ENCODE results near the gene LASP1NB.
A peak's percentile ranks its signal among the peaks of the same experiment; 100 is the strongest.
"Not testable (repeated sequence)": the region's sequence is repeated elsewhere in the genome, so short reads cannot be mapped to it uniquely, and the experiment has no call there.

LASP1NB gene

GRCh38 chr17:38897176-38897575, 28.2 kb upstream of the LASP1NB start:
- no peak for DNase-seq (ENCODE audit: low read depth in 3 of 3)

- no peak for DNase-seq (ENCODE audit: low read depth in 3 of 3)
These were observed 27.6 kb upstream of the LASP1NB start for GRCh38 chr17:38897671-38898290.

- no peak for DNase-seq (ENCODE audit: low read depth in 3 of 3)
These were observed 27.1 kb upstream of the LASP1NB start for GRCh38 chr17:38898291-38898679.

- peak; percentile 69 to 91 (median 77) for DNase-seq (ENCODE audit: low read depth in 3 of 3)
These were observed 26.5 kb upstream of the LASP1NB start for GRCh38 chr17:38898812-38899348.

GRCh38 chr17:38899421-38899820, 26.0 kb upstream of the LASP1NB start:
- no peak for DNase-seq (ENCODE audit: low read depth in 3 of 3)

GRCh38 chr17:38900978-38901656, 24.3 kb upstream of the LASP1NB start:
- DNase-seq (ENCODE audit: low read depth in 3 of 3) = no peak

GRCh38 chr17:38903404-38903803, 22.0 kb upstream of the LASP1NB start:
- DNase-seq (ENCODE audit: low read depth in 3 of 3) = no peak

GRCh38 chr17:38904892-38905291, 20.5 kb upstream of the LASP1NB start:
- DNase-seq (ENCODE audit: low read depth in 3 of 3) = no peak

GRCh38 chr17:38905375-38905774, 20.0 kb upstream of the LASP1NB start:
- DNase-seq (ENCODE audit: low read depth in 3 of 3) = no peak

GRCh38 chr17:38906460-38907228, 18.8 kb upstream of the LASP1NB start:
- DNase-seq (ENCODE audit: low read depth in 3 of 3) = no peak

GRCh38 chr17:38907930-38908675, 17.3 kb upstream of the LASP1NB start:
- DNase-seq (ENCODE audit: low read depth in 3 of 3) = no peak

GRCh38 chr17:38908676-38909181, 16.7 kb upstream of the LASP1NB start:
- DNase-seq (ENCODE audit: low read depth in 3 of 3) = no peak

- DNase-seq (ENCODE audit: low read depth in 3 of 3) = no peak
These were observed 15.1 kb upstream of the LASP1NB start for GRCh38 chr17:38910325-38910724.

- no peak for DNase-seq (ENCODE audit: low read depth in 3 of 3)
These were observed 14.2 kb upstream of the LASP1NB start for GRCh38 chr17:38911081-38911730.

- DNase-seq (ENCODE audit: low read depth in 3 of 3) = not testable (repeated sequence)
These were observed 13.7 kb upstream of the LASP1NB start for GRCh38 chr17:38911731-38912081.

- no peak for DNase-seq (ENCODE audit: low read depth in 3 of 3)
These were observed 13.1 kb upstream of the LASP1NB start for GRCh38 chr17:38912221-38912813.

- no peak for DNase-seq (ENCODE audit: low read depth in 3 of 3)
These were observed 10.4 kb upstream of the LASP1NB start for GRCh38 chr17:38914741-38915638.

- DNase-seq (ENCODE audit: low read depth in 3 of 3) = no peak
These were observed 9.8 kb upstream of the LASP1NB start for GRCh38 chr17:38915639-38915995.

GRCh38 chr17:38916771-38917170, 8.6 kb upstream of the LASP1NB start:
- DNase-seq (ENCODE audit: low read depth in 3 of 3) = no peak

GRCh38 chr17:38917259-38917658, 8.2 kb upstream of the LASP1NB start:
- no peak for DNase-seq (ENCODE audit: low read depth in 3 of 3)
